ENCODE measurements around the gene ACP6.
A peak's percentile ranks its signal among the peaks of the same experiment; 100 is the strongest.
"Not testable (repeated sequence)": the region's sequence is repeated elsewhere in the genome, so short reads cannot be mapped to it uniquely, and the experiment has no call there.

ACP6 gene

DNA sequence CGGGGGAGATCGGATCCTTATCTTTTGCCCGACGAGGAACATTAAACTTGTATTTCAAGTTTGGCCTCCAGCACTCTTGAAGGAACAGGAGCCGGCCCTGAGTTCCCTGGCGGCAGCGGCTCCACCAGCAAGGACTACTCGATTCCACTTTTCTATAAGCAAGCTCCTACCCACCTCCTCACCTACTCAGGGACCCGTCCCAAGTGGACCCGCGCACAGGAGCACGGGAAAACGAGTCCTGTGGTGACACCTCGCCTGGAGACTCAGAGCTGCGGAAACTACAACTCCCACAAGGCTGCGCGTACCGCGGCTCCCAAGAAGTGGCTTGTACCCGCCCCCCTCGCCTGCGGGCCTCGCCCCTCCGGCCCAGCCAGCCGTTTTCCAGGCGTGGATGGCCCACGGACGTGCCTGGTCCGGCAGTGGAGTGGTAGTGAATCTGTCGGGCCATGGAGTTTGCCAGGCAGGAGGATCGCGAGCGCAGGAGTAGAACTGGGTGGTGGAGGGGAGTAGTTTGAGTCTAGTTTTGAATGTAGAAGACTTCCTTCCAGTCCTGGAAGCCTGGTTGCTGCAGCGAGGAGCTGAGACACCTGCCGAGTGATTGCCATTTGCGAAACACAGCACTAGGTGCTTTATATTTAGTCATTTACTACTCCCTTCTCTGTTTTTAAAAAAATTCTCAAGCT, at the start of gene ACP6:
Gene ACP6 (minus strand): TSS at position 206 of the 683 bp plus-strand sequence. CDS start 476 bp downstream, outside the sequence.
- peak; percentile 91 for DNase-seq (ENCODE audit: low spot score)
- Mint-ChIP-seq H3K27ac (peak within 1 kb of the TSS; percentile 87), H3K9me3 (no peaks in the 10 kb centered on the region), H3K4me1 (ENCODE audit: low read depth) (peaks cover 18% of the 10 kb centered on the region), H3K4me3 (peak within 1 kb of the TSS; percentile 94), H3K27me3 (ENCODE audit: low read depth) (peaks cover 19% of the 10 kb centered on the region), H3K36me3 (ENCODE audit: low read depth) (no peaks in the 10 kb centered on the region)

DNA sequence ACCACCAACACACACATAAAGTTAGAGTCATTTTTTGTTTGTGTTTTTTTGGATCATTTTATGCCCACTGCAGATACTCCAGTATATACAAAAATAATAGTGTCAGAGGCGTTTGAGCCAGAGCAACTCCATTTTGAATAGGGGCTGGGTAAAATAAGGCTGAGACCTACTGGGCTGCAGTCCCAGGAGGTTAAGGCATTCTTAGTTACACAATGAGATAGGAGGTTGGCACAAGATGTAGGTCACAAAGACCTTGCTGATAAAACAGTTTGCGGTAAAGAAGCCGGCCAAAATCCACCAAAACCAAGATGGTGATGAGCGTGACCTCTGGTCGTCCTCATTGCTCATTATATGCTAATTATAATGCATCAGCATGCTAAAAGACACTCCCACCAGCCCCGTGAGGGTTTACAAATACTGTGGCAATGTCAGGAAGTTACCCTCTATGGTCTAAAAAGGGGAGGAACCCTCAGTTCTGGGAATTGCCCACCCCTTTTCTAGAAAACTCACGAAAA, 49.4 kb upstream of the ACP6 start:
- H3K27me3 Mint-ChIP-seq (ENCODE audit: low read depth), result peaks cover 10% of the 10 kb centered on the region
- DNase-seq (ENCODE audit: low spot score), result no peak
- peaks cover 4% of the 10 kb centered on the region for H3K4me1 Mint-ChIP-seq (ENCODE audit: low read depth)
- H3K36me3 Mint-ChIP-seq (ENCODE audit: low read depth), result no peaks in the 10 kb centered on the region
- H3K27ac Mint-ChIP-seq, result no peak overlapping the region
- H3K9me3 Mint-ChIP-seq, result no peaks in the 10 kb centered on the region
- H3K4me3 Mint-ChIP-seq, result no peak overlapping the region

DNA sequence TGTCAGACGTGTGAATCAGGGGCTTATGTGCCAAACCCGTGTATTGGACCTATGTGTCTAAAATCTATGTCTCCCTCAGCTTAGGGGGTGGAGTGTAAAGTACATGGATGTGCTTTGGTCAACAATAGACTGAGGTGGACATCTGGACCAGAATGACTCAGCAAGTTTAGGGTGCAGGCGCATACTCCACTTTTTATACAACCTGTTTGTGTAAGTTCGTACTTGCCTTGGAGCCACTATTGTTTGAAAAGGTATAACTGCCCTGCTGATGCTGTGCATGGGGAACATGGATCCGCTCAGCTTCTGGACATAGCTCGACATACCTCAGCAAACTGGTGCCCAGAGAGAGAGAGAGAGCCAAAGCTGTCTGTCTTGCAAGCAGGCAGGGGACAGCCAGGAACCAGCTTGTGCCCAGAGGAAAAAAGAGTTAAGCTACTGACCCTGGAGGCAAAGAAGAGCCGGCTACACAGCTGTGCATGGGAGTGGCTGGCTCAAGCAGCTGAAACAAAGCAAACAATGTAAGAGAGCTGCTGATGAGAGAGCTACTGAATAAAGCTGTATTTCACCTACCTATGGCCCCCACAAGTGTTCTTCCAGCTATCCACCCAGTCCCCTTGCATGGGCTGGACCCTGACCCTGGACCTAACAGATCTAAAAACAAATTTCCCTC, 48.8 kb upstream of the ACP6 start:
- Mint-ChIP-seq H3K27me3 (ENCODE audit: low read depth) (peaks cover 14% of the 10 kb centered on the region), H3K4me3 (no peak overlapping the region), H3K9me3 (no peaks in the 10 kb centered on the region), H3K4me1 (ENCODE audit: low read depth) (peaks cover 4% of the 10 kb centered on the region), H3K36me3 (ENCODE audit: low read depth) (no peaks in the 10 kb centered on the region), H3K27ac (no peak overlapping the region)
- DNase-seq (ENCODE audit: low spot score), result no peak

DNA sequence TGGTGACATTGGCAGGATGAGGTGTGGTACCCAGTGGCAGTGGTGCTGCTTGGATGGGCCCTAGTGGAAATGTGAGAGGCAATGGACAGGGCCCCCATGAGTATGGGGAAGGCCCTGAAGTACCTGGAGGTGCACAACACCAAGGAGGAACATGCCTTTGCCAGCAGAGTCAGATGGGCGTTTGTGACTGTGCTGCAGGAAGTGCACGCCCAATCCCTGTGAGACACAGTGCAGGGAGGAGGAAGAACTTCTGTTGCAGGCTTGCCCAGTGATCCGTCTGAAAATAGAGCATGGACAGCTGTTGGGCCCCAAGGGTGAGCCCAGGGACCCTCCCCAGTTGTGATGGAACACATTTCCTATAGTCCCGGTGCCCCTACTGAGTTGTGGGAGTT, 47.4 kb upstream of the ACP6 start:
- H3K4me1 Mint-ChIP-seq (ENCODE audit: low read depth), result peaks cover 4% of the 10 kb centered on the region
- no peak overlapping the region for H3K4me3 Mint-ChIP-seq
- H3K27ac Mint-ChIP-seq, result no peak overlapping the region
- no peak for DNase-seq (ENCODE audit: low spot score)
- H3K9me3 Mint-ChIP-seq, result no peaks in the 10 kb centered on the region
- H3K36me3 Mint-ChIP-seq (ENCODE audit: low read depth), result no peaks in the 10 kb centered on the region
- peaks cover 15% of the 10 kb centered on the region for H3K27me3 Mint-ChIP-seq (ENCODE audit: low read depth)

DNA sequence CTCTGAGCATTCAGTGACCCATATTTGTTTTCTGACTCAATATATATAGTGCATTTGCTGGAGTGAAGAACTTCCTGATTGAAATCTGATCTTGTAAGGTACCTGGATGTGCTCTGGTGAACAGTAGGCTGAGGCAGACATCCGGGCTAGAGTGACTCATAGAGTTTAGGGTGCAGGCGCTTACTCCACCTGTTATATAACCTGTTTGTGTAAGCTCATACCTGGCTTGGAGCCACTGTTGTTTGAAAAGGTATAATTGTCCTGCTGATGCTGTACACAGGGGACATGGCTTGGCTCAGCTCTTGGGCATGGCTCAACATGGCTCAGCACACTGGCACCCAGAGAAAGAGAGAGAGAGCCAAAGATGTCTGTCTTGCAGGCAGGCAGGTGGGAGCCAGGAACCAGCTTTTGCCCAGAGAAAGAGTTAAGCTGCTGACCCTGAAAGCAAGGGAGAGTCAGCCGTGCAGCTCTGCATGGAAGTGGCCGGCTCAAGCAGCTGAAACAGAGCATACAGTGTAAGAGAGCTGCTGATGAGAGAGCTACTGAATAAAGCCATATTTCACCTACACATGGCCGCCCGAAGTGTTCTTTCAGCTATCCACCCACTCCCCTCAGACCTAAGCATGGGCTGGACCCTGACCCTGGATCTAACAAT, 46.9 kb upstream of the ACP6 start:
- peaks cover 18% of the 10 kb centered on the region for H3K27me3 Mint-ChIP-seq (ENCODE audit: low read depth)
- H3K4me1 Mint-ChIP-seq (ENCODE audit: low read depth), result peaks cover 4% of the 10 kb centered on the region
- no peak for DNase-seq (ENCODE audit: low spot score)
- no peaks in the 10 kb centered on the region for H3K36me3 Mint-ChIP-seq (ENCODE audit: low read depth)
- H3K9me3 Mint-ChIP-seq, result no peaks in the 10 kb centered on the region
- H3K4me3 Mint-ChIP-seq, result no peak overlapping the region
- no peak overlapping the region for H3K27ac Mint-ChIP-seq

DNA sequence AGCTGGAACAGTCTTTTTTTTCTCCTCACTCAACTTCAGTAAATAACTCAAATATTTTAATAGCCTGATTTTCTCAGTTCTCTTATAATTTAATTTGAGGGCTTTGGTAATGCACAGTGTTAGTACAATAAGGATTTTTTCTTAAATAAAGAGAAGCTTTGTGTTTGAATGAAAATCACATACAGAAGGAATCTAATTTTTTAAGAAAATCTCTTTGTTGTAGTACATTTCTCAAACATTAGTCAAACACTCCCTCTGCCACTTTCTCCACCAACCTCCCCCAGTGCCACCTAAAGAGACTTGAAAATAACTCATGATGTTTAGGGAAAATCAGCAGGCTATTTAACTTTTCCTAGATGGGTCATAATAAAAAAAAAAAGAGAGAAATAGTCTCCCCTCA, 42.3 kb upstream of the ACP6 start:
- Mint-ChIP-seq H3K27me3 (ENCODE audit: low read depth) (peaks cover 43% of the 10 kb centered on the region), H3K4me1 (ENCODE audit: low read depth) (peaks cover 3% of the 10 kb centered on the region), H3K27ac (no peak overlapping the region), H3K9me3 (no peaks in the 10 kb centered on the region), H3K36me3 (ENCODE audit: low read depth) (no peaks in the 10 kb centered on the region), H3K4me3 (no peak overlapping the region)
- DNase-seq (ENCODE audit: low spot score), result no peak

DNA sequence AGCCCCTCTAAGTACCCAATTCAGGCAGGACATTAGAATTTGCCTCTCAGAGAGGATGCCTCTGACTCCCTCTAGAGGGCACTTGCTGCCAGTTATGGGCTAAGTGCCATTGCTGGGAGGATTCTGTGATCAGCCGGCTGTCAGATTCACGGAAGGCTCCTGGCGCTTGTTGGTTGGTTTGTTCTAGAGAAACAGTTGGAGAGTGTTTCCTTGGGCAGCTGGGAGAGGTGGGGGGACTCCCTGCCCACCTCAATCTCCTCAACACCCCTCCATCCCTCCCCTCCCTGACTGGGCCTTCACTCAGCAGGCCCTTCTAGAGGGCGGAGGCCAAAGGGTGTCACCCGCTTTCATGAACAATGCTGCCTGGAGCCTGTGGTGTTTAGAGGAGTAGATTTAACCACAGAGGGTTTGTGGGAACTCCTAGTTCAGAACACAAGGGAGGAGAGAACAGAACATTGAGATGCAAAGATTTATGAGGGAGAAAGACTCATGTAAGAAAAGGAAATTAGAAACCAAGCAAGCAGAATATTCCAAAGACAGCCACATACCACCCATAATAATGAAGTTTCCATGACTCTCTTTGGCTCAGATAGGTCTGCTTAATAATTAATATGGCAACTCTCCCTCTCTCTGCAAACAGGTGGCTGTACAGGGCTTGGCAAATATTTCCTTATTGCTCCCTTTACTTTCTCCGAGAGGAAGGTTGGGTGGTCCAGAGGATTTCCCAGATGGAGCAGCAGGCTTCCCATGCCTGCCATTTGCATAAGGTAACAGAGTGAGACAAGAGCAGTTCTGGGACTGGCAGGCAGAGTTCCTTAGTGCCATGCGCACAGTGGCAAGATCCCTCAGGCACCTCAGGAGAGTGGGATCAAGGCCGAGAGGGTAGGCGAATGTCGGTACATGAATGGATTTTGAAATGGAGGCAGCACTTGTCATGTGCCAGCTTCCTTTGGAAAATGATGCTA, 30.0 kb upstream of the ACP6 start:
- DNase-seq (ENCODE audit: low spot score), result peak; percentile 39
- Mint-ChIP-seq H3K27ac (no peak overlapping the region), H3K36me3 (ENCODE audit: low read depth) (no peaks in the 10 kb centered on the region), H3K4me1 (ENCODE audit: low read depth) (peaks cover 6% of the 10 kb centered on the region), H3K27me3 (ENCODE audit: low read depth) (peaks cover 46% of the 10 kb centered on the region), H3K4me3 (peak overlapping the region; percentile 28), H3K9me3 (no peaks in the 10 kb centered on the region)

DNA sequence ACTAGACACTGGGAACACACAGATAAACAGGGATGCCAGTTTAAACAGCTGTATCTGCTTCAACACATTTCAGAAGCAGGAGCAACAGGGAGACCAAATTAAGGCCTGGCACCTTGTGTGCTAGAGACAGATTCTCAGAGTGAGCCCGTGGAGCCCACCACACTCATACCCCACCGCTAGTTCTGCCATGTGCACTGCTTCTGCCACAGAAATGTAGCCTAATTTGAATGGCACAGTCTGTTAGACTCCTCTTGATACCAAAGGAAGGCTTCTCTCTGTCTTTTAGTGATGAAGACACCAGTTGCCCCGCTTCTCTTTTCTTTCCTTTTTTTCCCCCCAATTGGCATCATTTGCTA, 29.3 kb upstream of the ACP6 start:
- no peak for DNase-seq (ENCODE audit: low spot score)
- Mint-ChIP-seq H3K9me3 (no peaks in the 10 kb centered on the region), H3K4me1 (ENCODE audit: low read depth) (peaks cover 6% of the 10 kb centered on the region), H3K27ac (no peak overlapping the region), H3K27me3 (ENCODE audit: low read depth) (peaks cover 49% of the 10 kb centered on the region), H3K36me3 (ENCODE audit: low read depth) (no peaks in the 10 kb centered on the region), H3K4me3 (no peak overlapping the region)

DNA sequence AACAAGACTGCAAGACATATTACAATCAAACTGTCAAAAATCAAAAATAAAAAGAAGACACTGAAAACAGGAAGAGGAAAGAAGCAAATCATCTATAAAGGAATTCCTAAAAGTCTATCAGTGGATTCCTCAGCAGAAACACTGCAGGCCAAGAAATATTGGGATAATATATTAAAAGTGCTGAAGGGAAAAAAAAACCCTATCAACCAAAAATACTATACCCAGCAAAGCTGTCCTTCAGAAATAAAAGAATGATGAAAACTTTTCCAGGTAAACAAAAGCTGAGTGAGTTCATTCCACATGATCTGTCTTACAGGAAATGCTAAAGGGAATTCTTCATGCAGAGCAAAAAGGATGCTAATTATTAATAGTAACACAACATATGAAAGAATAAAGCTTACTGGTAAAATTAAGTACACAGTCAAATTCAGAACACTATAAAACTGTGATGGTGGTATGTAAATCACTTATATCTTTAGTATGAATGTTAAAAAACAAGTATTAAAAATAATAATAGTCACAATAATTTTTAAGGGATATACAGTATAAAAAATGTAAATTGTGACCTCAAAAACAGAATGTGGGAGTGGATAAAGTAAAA, 12.9 kb upstream of the ACP6 start:
- Mint-ChIP-seq H3K4me3 (no peak overlapping the region), H3K27ac (no peak overlapping the region), H3K9me3 (peaks cover 27% of the 10 kb centered on the region), H3K4me1 (ENCODE audit: low read depth) (peaks cover 2% of the 10 kb centered on the region), H3K36me3 (ENCODE audit: low read depth) (peaks cover 3% of the 10 kb centered on the region), H3K27me3 (ENCODE audit: low read depth) (peaks cover 19% of the 10 kb centered on the region)
- no peak for DNase-seq (ENCODE audit: low spot score)

DNA sequence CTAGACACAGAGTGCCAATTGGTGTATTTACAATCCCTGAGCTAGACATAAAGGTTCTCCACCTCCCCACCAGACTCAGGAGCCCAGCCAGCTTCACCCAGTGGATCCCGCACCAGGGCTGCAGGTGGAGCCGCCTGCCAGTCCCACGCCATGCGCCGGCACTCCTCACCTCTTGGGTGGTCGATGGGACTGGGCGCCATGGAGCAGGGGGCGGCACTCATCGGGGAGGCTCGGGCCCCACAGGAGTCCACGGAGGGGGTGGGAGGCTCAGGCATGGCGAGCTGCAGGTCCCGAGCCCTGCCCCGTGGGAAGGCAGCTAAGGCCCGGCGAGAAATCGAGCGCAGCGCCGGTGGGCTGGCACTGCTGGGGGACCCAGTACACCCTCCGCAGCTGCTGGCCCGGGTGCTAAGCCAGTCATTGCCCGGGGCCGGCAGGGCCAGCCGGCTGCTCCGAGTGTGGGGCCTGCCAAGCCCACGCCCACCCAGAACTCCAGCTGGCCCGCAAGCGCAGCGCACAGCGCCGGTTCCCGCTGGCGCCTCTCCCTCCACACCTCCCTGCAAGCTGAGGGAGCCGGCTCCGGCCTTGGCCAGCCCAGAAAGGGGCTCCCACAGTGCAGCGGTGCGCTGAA, 10.4 kb upstream of the ACP6 start:
- H3K27ac Mint-ChIP-seq; H3K4me3 Mint-ChIP-seq; H3K36me3 Mint-ChIP-seq (ENCODE audit: low read depth); H3K4me1 Mint-ChIP-seq (ENCODE audit: low read depth); DNase-seq (ENCODE audit: low spot score): not testable (repeated sequence)
- peaks cover 11% of the 10 kb centered on the region for H3K27me3 Mint-ChIP-seq (ENCODE audit: low read depth)
- H3K9me3 Mint-ChIP-seq, result peaks cover 34% of the 10 kb centered on the region

DNA sequence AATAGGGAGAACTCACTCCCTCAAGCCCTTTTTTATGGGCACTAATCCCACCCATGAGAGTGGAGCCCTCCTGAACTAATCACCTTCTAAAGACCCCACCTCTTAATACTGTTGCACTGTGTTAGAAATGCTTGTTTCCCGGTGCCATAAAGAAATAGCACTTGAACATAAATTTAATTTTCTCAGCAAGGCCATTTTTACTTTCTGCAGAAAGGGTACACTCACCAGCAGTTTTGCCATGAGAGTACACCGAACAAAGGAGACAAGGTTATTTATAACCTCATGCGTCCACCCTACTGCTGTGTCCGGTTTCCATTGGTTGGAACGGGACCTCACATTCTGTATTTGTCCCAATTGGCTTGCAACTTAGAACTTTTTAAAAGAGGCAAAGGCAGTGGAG, 7.4 kb upstream of the ACP6 start:
- not testable (repeated sequence) for H3K27ac Mint-ChIP-seq; H3K36me3 Mint-ChIP-seq (ENCODE audit: low read depth)

DNA sequence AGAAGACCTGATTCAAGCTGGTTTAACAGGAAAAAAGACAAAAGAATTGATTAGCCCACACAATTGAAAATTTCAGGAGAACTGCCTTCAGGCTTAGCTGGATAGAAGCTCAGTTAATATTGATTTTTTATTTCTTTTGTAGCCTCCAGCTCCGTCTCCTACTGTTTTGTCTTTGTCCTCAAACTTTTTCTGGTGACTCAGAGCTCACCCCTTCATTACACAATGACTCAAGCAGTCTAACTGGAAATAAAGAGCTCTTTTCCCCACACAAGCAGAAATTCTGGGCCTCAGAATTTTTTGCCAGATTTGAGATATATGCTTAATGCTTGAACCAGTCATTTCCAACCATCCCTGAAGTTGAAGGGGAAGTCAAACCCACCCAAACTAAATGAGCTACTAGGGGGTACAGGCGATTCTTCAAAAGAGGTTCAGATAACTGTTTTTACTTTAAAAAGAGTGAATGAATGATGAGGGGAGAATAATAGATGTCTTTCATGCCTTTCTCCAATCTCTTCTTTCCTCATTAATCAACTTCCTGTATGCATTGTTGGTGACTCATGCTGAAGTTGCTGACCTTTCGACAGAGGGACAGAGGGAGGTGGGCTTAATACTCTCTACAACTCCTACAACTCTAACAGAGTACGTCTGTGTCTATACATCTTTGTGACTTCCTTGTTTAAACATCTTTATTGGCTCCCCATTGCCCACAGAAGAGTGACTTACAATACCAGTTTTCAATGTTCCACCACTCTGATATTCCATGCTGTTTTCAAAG, 6.2 kb upstream of the ACP6 start:
- Mint-ChIP-seq H3K36me3 (ENCODE audit: low read depth) (peaks cover 2% of the 10 kb centered on the region), H3K4me3 (no peak overlapping the region), H3K4me1 (ENCODE audit: low read depth) (no peaks in the 10 kb centered on the region), H3K27me3 (ENCODE audit: low read depth) (peaks cover 22% of the 10 kb centered on the region), H3K27ac (no peak overlapping the region), H3K9me3 (peaks cover 10% of the 10 kb centered on the region)
- no peak for DNase-seq (ENCODE audit: low spot score)

More for the DNA sequence above, 7.4 kb upstream of the ACP6 start:
- DNase-seq (ENCODE audit: low spot score); H3K4me3 Mint-ChIP-seq; H3K4me1 Mint-ChIP-seq (ENCODE audit: low read depth): not testable (repeated sequence)
- H3K9me3 Mint-ChIP-seq, result peaks cover 18% of the 10 kb centered on the region
- H3K27me3 Mint-ChIP-seq (ENCODE audit: low read depth), result peaks cover 21% of the 10 kb centered on the region

Data from T-helper 2 cell treated with Interferon-gamma antibody and Interleukin-4, amounts not matched to agents 5 μg/mL and 100 μg/mL, for 36 hours (primary cell).